ENCODE measurements around the gene DNAJC9. TPM values are rescaled to one million over a fixed set of nuclear protein-coding genes. Genes with fewer than 3 reads are reported as not detected.
A peak's percentile ranks its signal among the peaks of the same experiment; 100 is the strongest.

The DNAJC9 gene
- total RNA-seq, 2 experiments from 2014 or later = 40.9 to 42.2 TPM

GRCh38 chr10:73239908-73240307 lies 7.1 kb downstream of the DNAJC9 start:
- DNase-seq = no peak
- Mint-ChIP-seq H3K27me3 (no peaks in the 10 kb centered on the region), H3K9me3 (no peaks in the 10 kb centered on the region), H3K4me3 (no peak overlapping the region), H3K36me3 (ENCODE audit: low read depth) (peaks cover 52% of the 10 kb centered on the region), H3K4me1 (ENCODE audit: low read depth) (peaks cover 21% of the 10 kb centered on the region), H3K27ac (no peak overlapping the region)
- ATAC-seq = no peak
- TF ChIP-seq, protein P1, sequence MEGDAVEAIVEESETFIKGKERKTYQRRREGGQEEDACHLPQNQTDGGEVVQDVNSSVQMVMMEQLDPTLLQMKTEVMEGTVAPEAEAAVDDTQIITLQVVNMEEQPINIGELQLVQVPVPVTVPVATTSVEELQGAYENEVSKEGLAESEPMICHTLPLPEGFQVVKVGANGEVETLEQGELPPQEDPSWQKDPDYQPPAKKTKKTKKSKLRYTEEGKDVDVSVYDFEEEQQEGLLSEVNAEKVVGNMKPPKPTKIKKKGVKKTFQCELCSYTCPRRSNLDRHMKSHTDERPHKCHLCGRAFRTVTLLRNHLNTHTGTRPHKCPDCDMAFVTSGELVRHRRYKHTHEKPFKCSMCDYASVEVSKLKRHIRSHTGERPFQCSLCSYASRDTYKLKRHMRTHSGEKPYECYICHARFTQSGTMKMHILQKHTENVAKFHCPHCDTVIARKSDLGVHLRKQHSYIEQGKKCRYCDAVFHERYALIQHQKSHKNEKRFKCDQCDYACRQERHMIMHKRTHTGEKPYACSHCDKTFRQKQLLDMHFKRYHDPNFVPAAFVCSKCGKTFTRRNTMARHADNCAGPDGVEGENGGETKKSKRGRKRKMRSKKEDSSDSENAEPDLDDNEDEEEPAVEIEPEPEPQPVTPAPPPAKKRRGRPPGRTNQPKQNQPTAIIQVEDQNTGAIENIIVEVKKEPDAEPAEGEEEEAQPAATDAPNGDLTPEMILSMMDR (IDR thresholded peaks at IDR 0.05) = no peak
- intact Hi-C loops (cut with micrococcal nuclease) = loop anchor here (10.0 kb wide), 1 partner anchor 255 kb away; the partner anchor contains the start of gene PPP3CB
- ChIA-PET CTCF (no interaction called here), POLR2A (interaction anchor here (1.3 to 6.3 kb wide), 3 partner anchors 10 to 14 kb away, joined by 3 to 33 read pairs (median 4); partner anchors contain the start of gene MRPS16)

DNA sequence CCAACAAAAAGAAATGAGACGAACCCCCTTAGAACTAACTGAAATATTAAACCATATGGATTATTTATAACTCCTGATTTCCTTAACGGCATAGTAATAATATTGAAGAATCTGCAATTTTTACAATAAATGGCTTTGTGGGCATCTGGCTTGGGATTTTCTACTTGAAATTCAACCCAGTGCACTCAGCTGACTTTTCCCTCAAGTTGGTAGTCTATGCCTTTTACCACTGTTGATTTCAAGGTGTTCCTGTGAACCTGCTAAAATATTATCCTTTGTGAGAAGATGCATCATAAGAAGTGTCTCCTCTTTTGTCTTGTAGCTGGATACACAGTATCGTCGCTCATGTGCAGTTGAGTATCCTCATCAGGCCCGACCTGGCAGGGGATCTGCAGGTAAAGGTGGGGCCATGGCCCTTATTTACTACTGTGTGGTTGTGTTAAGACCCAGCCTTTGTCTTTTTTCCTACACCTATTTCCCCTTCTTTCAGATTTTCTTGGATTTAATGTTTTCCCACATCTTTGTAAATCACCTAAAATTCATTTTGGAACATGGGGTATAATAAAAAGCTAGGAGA lies 8.0 kb downstream of the DNAJC9 start:
- H3K27ac Mint-ChIP-seq = no peak overlapping the region
- no peak overlapping the region for H3K4me3 Mint-ChIP-seq
- H3K4me1 Mint-ChIP-seq (ENCODE audit: low read depth) = peaks cover 12% of the 10 kb centered on the region
- ATAC-seq (no peak), DNase-seq (no peak)
- ChIA-PET POLR2A (interaction anchor here (0.7 to 6.3 kb wide), 5 partner anchors 7 to 170 kb away, joined by 3 to 33 read pairs (median 4); partner anchors contain the start of genes DNAJC9 and MRPS16), CTCF (interaction anchor here (1.0 to 1.5 kb wide), 3 partner anchors 17 to 142 kb away, joined by 3 to 4 read pairs (median 3); no protein-coding TSS in a partner anchor)
- H3K36me3 Mint-ChIP-seq (ENCODE audit: low read depth) = peaks cover 48% of the 10 kb centered on the region
- TF ChIP-seq, protein P1 (IDR thresholded peaks at IDR 0.05) = no peak
- no peaks in the 10 kb centered on the region for H3K9me3 Mint-ChIP-seq
- intact Hi-C loops (cut with micrococcal nuclease) = no loop called here
- no peaks in the 10 kb centered on the region for H3K27me3 Mint-ChIP-seq

GRCh38 chr10:73234695-73235094 lies 12.4 kb downstream of the DNAJC9 start:
- TF ChIP-seq, protein P1 (IDR thresholded peaks at IDR 0.05) = no peak
- H3K27me3 Mint-ChIP-seq = no peaks in the 10 kb centered on the region
- peaks cover 23% of the 10 kb centered on the region for H3K36me3 Mint-ChIP-seq (ENCODE audit: low read depth)
- intact Hi-C loops (cut with micrococcal nuclease) = no loop called here
- DNase-seq = no peak
- ChIA-PET CTCF (no interaction called here), POLR2A (interaction anchor here (0.9 to 1.4 kb wide), 3 partner anchors 9 to 18 kb away, joined by 3 to 4 read pairs (median 3); partner anchors contain the start of gene MRPS16)
- no peak for ATAC-seq
- H3K9me3 Mint-ChIP-seq = no peaks in the 10 kb centered on the region
- H3K4me3 Mint-ChIP-seq = no peak overlapping the region
- no peak overlapping the region for H3K27ac Mint-ChIP-seq
- no peaks in the 10 kb centered on the region for H3K4me1 Mint-ChIP-seq (ENCODE audit: low read depth)

DNA sequence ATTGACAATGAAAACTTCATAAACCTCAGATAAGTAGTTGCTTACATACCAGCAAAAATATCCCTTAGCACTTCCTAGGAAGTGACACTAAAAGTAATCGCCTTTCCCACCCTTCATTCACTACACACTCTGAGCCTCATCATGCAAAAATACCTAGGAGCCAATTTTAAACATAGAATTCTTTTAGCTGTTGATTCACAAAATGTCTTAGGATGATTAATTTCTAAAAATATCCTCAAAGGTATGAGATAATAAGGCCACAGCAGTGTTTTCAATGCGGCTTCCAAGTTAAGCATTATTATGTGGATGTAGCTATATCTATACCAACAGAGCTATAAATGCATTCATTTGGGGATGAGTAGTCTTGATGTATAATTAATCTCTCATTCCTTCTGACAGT lies 13.2 kb downstream of the DNAJC9 start:
- no peaks in the 10 kb centered on the region for H3K4me1 Mint-ChIP-seq (ENCODE audit: low read depth)
- no peaks in the 10 kb centered on the region for H3K27me3 Mint-ChIP-seq
- H3K9me3 Mint-ChIP-seq = no peaks in the 10 kb centered on the region
- intact Hi-C loops (cut with micrococcal nuclease) = no loop called here
- DNase-seq (no peak), ATAC-seq (no peak)
- no peak overlapping the region for H3K27ac Mint-ChIP-seq
- peaks cover 22% of the 10 kb centered on the region for H3K36me3 Mint-ChIP-seq (ENCODE audit: low read depth)
- no peak overlapping the region for H3K4me3 Mint-ChIP-seq
- ChIA-PET CTCF (no interaction called here), POLR2A (interaction anchor here (1.4 kb wide), 1 partner anchor 14 kb away, joined by 3 read pairs; no protein-coding TSS in a partner anchor)
- TF ChIP-seq, protein P1 (IDR thresholded peaks at IDR 0.05) = no peak

DNA sequence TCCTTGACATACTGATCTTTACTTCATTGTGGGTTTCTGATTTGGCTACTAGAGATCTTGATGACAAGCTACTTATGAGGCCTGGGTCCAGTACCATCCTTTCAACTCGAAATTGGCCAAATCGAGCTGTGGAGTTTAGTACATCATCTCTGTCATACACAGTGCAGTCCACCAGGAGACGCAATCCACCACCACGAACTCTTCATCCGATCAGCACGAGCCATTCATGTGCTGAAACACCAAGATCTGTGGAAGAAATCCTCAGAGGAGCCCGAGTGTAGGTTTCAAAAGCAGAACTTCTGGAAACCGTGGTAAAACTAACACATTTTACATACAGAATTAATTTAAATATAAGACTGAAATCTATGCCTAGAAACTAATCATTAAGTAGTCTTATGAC lies 14.2 kb downstream of the DNAJC9 start:
- Mint-ChIP-seq H3K36me3 (ENCODE audit: low read depth) (peaks cover 19% of the 10 kb centered on the region), H3K27me3 (no peaks in the 10 kb centered on the region), H3K9me3 (no peaks in the 10 kb centered on the region), H3K4me3 (no peak overlapping the region), H3K4me1 (ENCODE audit: low read depth) (no peaks in the 10 kb centered on the region), H3K27ac (no peak overlapping the region)
- intact Hi-C loops (cut with micrococcal nuclease) = no loop called here
- ChIA-PET POLR2A (interaction anchor here (0.8 kb wide), 1 partner anchor 8 kb away, joined by 3 read pairs; no protein-coding TSS in a partner anchor), CTCF (no interaction called here)
- TF ChIP-seq, protein P1 (IDR thresholded peaks at IDR 0.05) = peak; percentile 23
- DNase-seq (peak; percentile 15), ATAC-seq (no peak)
